DOHH2 (cell line): Measurements from ENCODE around the gene HIF1AN.

Experiments
- H3F3A ChIP-seq: fragments of 200-600 bp; sonication (generic), shearing (Covaris generic); 2 replicates; pipeline ENCODE4 v1.6.0; 2016; ENCODE audit warnings: antibody characterized with exemption, mild to moderate bottlenecking; ENCODE audit not compliant: control insufficient read depth, insufficient read depth
- H3K27ac ChIP-seq: fragments of 200-600 bp; sonication (generic); 2 replicates; pipeline ENCODE4 v1.5.1; 2014; ENCODE audit warnings: low read depth, mild to moderate bottlenecking, low read length, moderate library complexity
- H3K27me3 ChIP-seq: fragments of 200-600 bp; sonication (generic); 2 replicates; pipeline ENCODE4 v1.6.1; 2014; ENCODE audit warnings: mild to moderate bottlenecking, low read length, mixed read lengths; ENCODE audit not compliant: control insufficient read depth
- H3K36me3 ChIP-seq: fragments of 200-600 bp; sonication (generic); 2 replicates; pipeline ENCODE4 v1.6.1; 2014; ENCODE audit warnings: mild to moderate bottlenecking, low read length, moderate library complexity, mixed read lengths; ENCODE audit not compliant: control insufficient read depth
- H3K4me1 ChIP-seq: fragments of 200-600 bp; sonication (generic); 2 replicates; pipeline ENCODE4 v1.6.1; 2014; ENCODE audit warnings: mild to moderate bottlenecking, low read length, mixed read lengths; ENCODE audit not compliant: control insufficient read depth
- H3K4me2 ChIP-seq: fragments of 200-600 bp; sonication (generic); 2 replicates; pipeline ENCODE4 v1.6.0; 2014; ENCODE audit warnings: mild to moderate bottlenecking, low read length, moderate library complexity
- H3K4me3 ChIP-seq: fragments of 200-600 bp; sonication (generic); 2 replicates; pipeline ENCODE4 v1.5.1; 2014; ENCODE audit warnings: mild to moderate bottlenecking, low read length, mixed read lengths
- H3K79me2 ChIP-seq: fragments of 200-600 bp; sonication (generic); 2 replicates; pipeline ENCODE4 v1.6.1; 2014; ENCODE audit warnings: mild to moderate bottlenecking, low read length, mixed read lengths; ENCODE audit not compliant: control insufficient read depth
- H3K9me2 ChIP-seq: fragments of 200-600 bp; sonication (generic); replicated peaks from 2 replicates; pipeline ENCODE4 v1.6.1; 2014; ENCODE audit warnings: mild to moderate bottlenecking, low read length, mixed read lengths; ENCODE audit not compliant: control insufficient read depth
- H3K9me3 ChIP-seq: fragments of 200-600 bp; sonication (generic); 2 replicates; pipeline ENCODE4 v1.6.1; 2014; ENCODE audit warnings: antibody characterized with exemption, low read length, mixed read lengths; ENCODE audit not compliant: control insufficient read depth, insufficient read depth
- H4K20me1 ChIP-seq: fragments of 200-600 bp; sonication (generic); 2 replicates; pipeline ENCODE4 v1.6.0; 2014; ENCODE audit warnings: low read depth, mild to moderate bottlenecking, antibody characterized with exemption, low read length, moderate library complexity; ENCODE audit not compliant: control insufficient read depth, insufficient read depth
- EZH2phosphoT487 ChIP-seq: fragments of 200-600 bp; sonication (generic); IDR thresholded peaks from 2 replicates; pipeline ENCODE4 v1.6.1; 2017; ENCODE audit warnings: borderline replicate concordance, mild to moderate bottlenecking, antibody characterized with exemption, low read length, moderate library complexity, mixed read lengths
- TF ChIP-seq, protein P1 (sequence below): fragments of 200-600 bp; sonication (generic); IDR thresholded peaks from one replicate; pipeline ENCODE4 v1.5.1; 2014; ENCODE audit warnings: antibody characterized with exemption, mild to moderate bottlenecking, low read depth, low read length; ENCODE audit not compliant: poor library complexity, severe bottlenecking

The HIF1AN gene

DNA sequence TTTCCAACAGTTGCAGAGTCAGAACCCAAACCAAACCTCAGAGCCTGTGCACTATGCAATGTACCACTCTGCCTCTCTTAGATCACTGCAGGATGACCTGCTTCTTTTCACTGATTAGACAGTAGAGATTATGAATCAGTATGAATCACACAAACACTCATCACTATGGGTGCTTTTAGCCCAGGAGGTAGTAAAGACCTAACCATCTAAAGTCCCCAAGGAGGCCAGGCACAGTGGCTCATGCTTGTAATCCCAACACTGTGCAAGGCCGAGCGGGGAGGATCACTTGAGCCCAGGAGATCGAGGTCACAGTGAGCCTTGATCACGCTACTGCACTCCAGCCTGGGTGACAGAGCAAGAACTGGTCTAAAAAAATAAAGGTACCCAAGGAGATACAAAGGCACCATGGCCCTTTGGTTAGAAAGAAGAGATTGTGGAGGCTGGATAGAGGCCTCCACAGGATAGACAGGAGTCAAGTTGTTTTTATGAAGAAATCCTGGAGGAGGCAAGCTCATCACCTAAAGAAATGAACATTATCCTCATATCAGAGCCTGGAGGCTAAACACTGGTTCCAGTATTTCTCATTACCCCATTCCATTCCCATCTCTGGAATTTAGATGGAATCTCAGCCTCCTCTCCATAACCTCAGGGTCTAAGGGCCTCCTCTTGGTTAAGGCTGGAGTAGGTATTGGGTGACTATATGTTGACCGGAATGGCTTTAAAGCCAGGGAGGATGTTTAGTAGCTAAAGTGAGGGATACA is 29.0 kb upstream of the HIF1AN start:
- Histone ChIP-seq H3K4me2 (no peak overlapping the region), H3K9me3 (no peaks in the 10 kb centered on the region)

DNA sequence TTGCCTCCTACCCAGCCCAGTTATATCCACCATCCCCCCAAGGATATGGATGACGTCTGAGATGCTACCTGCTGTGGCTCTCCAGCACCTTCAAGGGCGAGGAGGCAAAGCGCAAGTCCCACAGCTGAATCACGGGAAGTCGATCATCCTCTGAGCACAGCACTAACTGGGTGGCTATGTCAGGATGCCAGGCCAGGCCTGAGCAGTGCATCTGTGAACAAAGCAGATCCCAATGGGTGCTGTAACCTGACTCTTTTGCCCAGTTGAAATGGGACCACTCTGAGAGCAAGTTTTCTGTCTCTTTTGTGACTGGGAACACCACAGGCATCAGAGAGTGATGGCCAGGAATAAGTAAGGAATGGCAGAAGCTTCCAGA is 28.4 kb upstream of the HIF1AN start:
- Histone ChIP-seq H3K9me3 (no peaks in the 10 kb centered on the region), H3K79me2 (no peaks in the 10 kb centered on the region), H3K4me2 (no peak overlapping the region), H3F3A (no peaks in the 10 kb centered on the region), H3K9me2 (no peaks in the 10 kb centered on the region), H3K27me3 (no peaks in the 10 kb centered on the region), H3K4me1 (no peaks in the 10 kb centered on the region), H3K36me3 (peaks cover 27% of the 10 kb centered on the region; the same call in 1 of the 2 replicates), H3K4me3 (no peak overlapping the region), H3K27ac (no peak overlapping the region), H4K20me1 (no peaks in the 10 kb centered on the region)
- no peak for TF ChIP-seq EZH2phosphoT487
- TF ChIP-seq, protein P1, sequence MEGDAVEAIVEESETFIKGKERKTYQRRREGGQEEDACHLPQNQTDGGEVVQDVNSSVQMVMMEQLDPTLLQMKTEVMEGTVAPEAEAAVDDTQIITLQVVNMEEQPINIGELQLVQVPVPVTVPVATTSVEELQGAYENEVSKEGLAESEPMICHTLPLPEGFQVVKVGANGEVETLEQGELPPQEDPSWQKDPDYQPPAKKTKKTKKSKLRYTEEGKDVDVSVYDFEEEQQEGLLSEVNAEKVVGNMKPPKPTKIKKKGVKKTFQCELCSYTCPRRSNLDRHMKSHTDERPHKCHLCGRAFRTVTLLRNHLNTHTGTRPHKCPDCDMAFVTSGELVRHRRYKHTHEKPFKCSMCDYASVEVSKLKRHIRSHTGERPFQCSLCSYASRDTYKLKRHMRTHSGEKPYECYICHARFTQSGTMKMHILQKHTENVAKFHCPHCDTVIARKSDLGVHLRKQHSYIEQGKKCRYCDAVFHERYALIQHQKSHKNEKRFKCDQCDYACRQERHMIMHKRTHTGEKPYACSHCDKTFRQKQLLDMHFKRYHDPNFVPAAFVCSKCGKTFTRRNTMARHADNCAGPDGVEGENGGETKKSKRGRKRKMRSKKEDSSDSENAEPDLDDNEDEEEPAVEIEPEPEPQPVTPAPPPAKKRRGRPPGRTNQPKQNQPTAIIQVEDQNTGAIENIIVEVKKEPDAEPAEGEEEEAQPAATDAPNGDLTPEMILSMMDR = no peak

More for the DNA sequence above, 29.0 kb upstream of the HIF1AN start:
- TF ChIP-seq, protein P1 = no peak
- no peak for TF ChIP-seq EZH2phosphoT487
- no peaks in the 10 kb centered on the region for H3K27me3 ChIP-seq
- no peaks in the 10 kb centered on the region for H4K20me1 ChIP-seq
- no peaks in the 10 kb centered on the region for H3K9me2 ChIP-seq
- no peak overlapping the region for H3K27ac ChIP-seq
- H3K4me1 ChIP-seq = no peaks in the 10 kb centered on the region
- no peak overlapping the region for H3K4me3 ChIP-seq
- no peaks in the 10 kb centered on the region for H3F3A ChIP-seq
- no peaks in the 10 kb centered on the region for H3K79me2 ChIP-seq
- peaks cover 26% of the 10 kb centered on the region for H3K36me3 ChIP-seq

DNA sequence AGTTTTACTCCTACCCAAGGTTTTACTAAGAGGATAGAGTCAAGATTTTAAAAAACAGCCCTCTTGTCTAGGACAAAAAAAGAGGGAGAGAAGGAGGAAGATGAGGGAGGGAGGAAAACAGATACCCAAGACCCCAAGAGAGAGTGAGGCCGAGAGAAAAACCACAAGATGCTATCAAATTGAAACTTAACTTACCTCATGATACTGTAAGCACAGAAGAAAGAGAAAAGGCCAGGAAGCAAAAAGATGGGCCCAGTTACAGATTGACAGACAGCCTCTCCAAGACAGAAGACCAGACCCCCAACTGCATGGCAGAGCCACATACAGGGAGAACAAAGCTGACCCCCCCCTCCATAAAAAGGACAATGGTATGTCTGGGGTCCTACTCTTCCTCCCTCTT is 27.5 kb upstream of the HIF1AN start:
- Histone ChIP-seq H3K27me3 (no peaks in the 10 kb centered on the region), H3K4me2 (no peak overlapping the region), H3K9me2 (no peaks in the 10 kb centered on the region), H3K4me1 (no peaks in the 10 kb centered on the region), H3K36me3 (peaks cover 27% of the 10 kb centered on the region; the same call in 1 of the 2 replicates), H4K20me1 (no peaks in the 10 kb centered on the region), H3F3A (no peaks in the 10 kb centered on the region), H3K9me3 (no peaks in the 10 kb centered on the region), H3K79me2 (no peaks in the 10 kb centered on the region), H3K4me3 (no peak overlapping the region), H3K27ac (no peak overlapping the region)
- no peak for TF ChIP-seq EZH2phosphoT487
- TF ChIP-seq, protein P1 = no peak
